Measurements from ENCODE around the gene HMOX2. TPM values are rescaled to one million over a fixed set of nuclear protein-coding genes. Genes with fewer than 3 reads are reported as not detected.
A peak's percentile ranks its signal among the peaks of the same experiment; 100 is the strongest.

The HMOX2 gene
- total RNA-seq, 1 experiment from 2014 or later: 24.2 TPM

GRCh38 chr16:4505356-4506147 is 29.4 kb downstream of the HMOX2 start:
- Histone ChIP-seq H3K27me3 (no peaks in the 10 kb centered on the region), H3K27ac (no peak overlapping the region), H3K9me3 (replicated peaks) (no peaks in the 10 kb centered on the region), H3K4me1 (no peaks in the 10 kb centered on the region), H3K4me3 (no peak overlapping the region), H3K36me3 (peaks cover 10% of the 10 kb centered on the region)
- no peak for DNase-seq

GRCh38 chr16:4506450-4506849 is 30.3 kb downstream of the HMOX2 start:
- Histone ChIP-seq H3K9me3 (replicated peaks) (no peaks in the 10 kb centered on the region), H3K4me3 (no peak overlapping the region), H3K4me1 (no peaks in the 10 kb centered on the region), H3K36me3 (peaks cover 14% of the 10 kb centered on the region), H3K27ac (no peak overlapping the region), H3K27me3 (no peaks in the 10 kb centered on the region)
- peak; percentile 65 to 84 for DNase-seq

GRCh38 chr16:4507588-4508345 is 31.6 kb downstream of the HMOX2 start:
- Histone ChIP-seq H3K9me3 (replicated peaks) (no peaks in the 10 kb centered on the region), H3K27ac (no peak overlapping the region), H3K4me1 (no peaks in the 10 kb centered on the region), H3K36me3 (peaks cover 17% of the 10 kb centered on the region), H3K4me3 (no peak overlapping the region), H3K27me3 (no peaks in the 10 kb centered on the region)
- DNase-seq: no peak

GRCh38 chr16:4508806-4509205 is 32.6 kb downstream of the HMOX2 start:
- H3K27ac ChIP-seq: no peak overlapping the region
- no peaks in the 10 kb centered on the region for H3K9me3 ChIP-seq (replicated peaks)
- no peak overlapping the region for H3K4me3 ChIP-seq
- DNase-seq: no peak
- no peaks in the 10 kb centered on the region for H3K4me1 ChIP-seq
- H3K27me3 ChIP-seq: no peaks in the 10 kb centered on the region
- H3K36me3 ChIP-seq: peaks cover 17% of the 10 kb centered on the region

- Histone ChIP-seq H3K9me3 (replicated peaks) (no peaks in the 10 kb centered on the region), H3K27me3 (no peaks in the 10 kb centered on the region), H3K4me1 (no peaks in the 10 kb centered on the region), H3K27ac (no peak overlapping the region), H3K4me3 (no peak overlapping the region), H3K36me3 (peaks cover 17% of the 10 kb centered on the region)
- DNase-seq: no peak
These were observed 33.2 kb downstream of the HMOX2 start for GRCh38 chr16:4509420-4509819.

- peaks cover 17% of the 10 kb centered on the region for H3K36me3 ChIP-seq
- no peak for DNase-seq
These were observed 33.9 kb downstream of the HMOX2 start for GRCh38 chr16:4510131-4510530.

GRCh38 chr16:4510747-4511426 is 34.7 kb downstream of the HMOX2 start:
- Histone ChIP-seq H3K4me1 (no peaks in the 10 kb centered on the region), H3K9me3 (replicated peaks) (no peaks in the 10 kb centered on the region), H3K4me3 (no peak overlapping the region), H3K36me3 (peaks cover 17% of the 10 kb centered on the region), H3K27me3 (no peaks in the 10 kb centered on the region), H3K27ac (no peak overlapping the region)
- DNase-seq: no peak

More at GRCh38 chr16:4510131-4510530, 33.9 kb downstream of the HMOX2 start:
- Histone ChIP-seq H3K9me3 (replicated peaks) (no peaks in the 10 kb centered on the region), H3K4me3 (no peak overlapping the region), H3K27ac (no peak overlapping the region), H3K4me1 (no peaks in the 10 kb centered on the region), H3K27me3 (no peaks in the 10 kb centered on the region)

- H3K27me3 ChIP-seq: no peaks in the 10 kb centered on the region
- H3K4me3 ChIP-seq: no peak overlapping the region
- H3K9me3 ChIP-seq (replicated peaks): no peaks in the 10 kb centered on the region
- no peak overlapping the region for H3K27ac ChIP-seq
- H3K36me3 ChIP-seq: peaks cover 17% of the 10 kb centered on the region
- DNase-seq: peak; percentile 74 to 81
- H3K4me1 ChIP-seq: no peaks in the 10 kb centered on the region
These were observed 35.4 kb downstream of the HMOX2 start for GRCh38 chr16:4511441-4512082.

GRCh38 chr16:4512473-4512872 is 36.3 kb downstream of the HMOX2 start:
- Histone ChIP-seq H3K36me3 (peaks cover 17% of the 10 kb centered on the region), H3K4me1 (no peaks in the 10 kb centered on the region), H3K27me3 (no peaks in the 10 kb centered on the region), H3K4me3 (no peak overlapping the region), H3K9me3 (replicated peaks) (no peaks in the 10 kb centered on the region), H3K27ac (no peak overlapping the region)
- no peak for DNase-seq

GRCh38 chr16:4513086-4513860 is 37.1 kb downstream of the HMOX2 start:
- Histone ChIP-seq H3K4me1 (no peaks in the 10 kb centered on the region), H3K36me3 (peaks cover 12% of the 10 kb centered on the region), H3K27ac (no peak overlapping the region), H3K27me3 (no peaks in the 10 kb centered on the region), H3K4me3 (no peak overlapping the region), H3K9me3 (replicated peaks) (no peaks in the 10 kb centered on the region)
- DNase-seq: no peak

- peaks cover 10% of the 10 kb centered on the region; the same call in 1 of the 2 replicates for H3K36me3 ChIP-seq
- no peaks in the 10 kb centered on the region for H3K27me3 ChIP-seq
- no peak for DNase-seq
- no peaks in the 10 kb centered on the region for H3K4me1 ChIP-seq
- H3K27ac ChIP-seq: no peak overlapping the region
- H3K4me3 ChIP-seq: no peak overlapping the region
- no peaks in the 10 kb centered on the region for H3K9me3 ChIP-seq (replicated peaks)
These were observed 37.7 kb downstream of the HMOX2 start for GRCh38 chr16:4513881-4514280.

- no peak overlapping the region for H3K27ac ChIP-seq
- no peaks in the 10 kb centered on the region for H3K4me1 ChIP-seq
- H3K4me3 ChIP-seq: no peak overlapping the region
- peaks cover 7% of the 10 kb centered on the region; the same call in 1 of the 2 replicates for H3K36me3 ChIP-seq
- no peaks in the 10 kb centered on the region for H3K9me3 ChIP-seq (replicated peaks)
- DNase-seq: no peak
- H3K27me3 ChIP-seq: no peaks in the 10 kb centered on the region
These were observed 38.4 kb downstream of the HMOX2 start for GRCh38 chr16:4514606-4515005.

GRCh38 chr16:4515611-4516233 is 39.5 kb downstream of the HMOX2 start:
- H3K27ac ChIP-seq: no peak overlapping the region
- no peaks in the 10 kb centered on the region for H3K4me1 ChIP-seq
- H3K9me3 ChIP-seq (replicated peaks): no peaks in the 10 kb centered on the region
- no peak for DNase-seq
- no peak overlapping the region for H3K4me3 ChIP-seq
- peaks cover 7% of the 10 kb centered on the region; the same call in 1 of the 2 replicates for H3K36me3 ChIP-seq
- H3K27me3 ChIP-seq: no peaks in the 10 kb centered on the region

All from SJCRH30 (cell line).